22Rv1 (cell line): ENCODE results near the gene PLAAT4.

ENCODE experiments used
- CTCF ChIP-seq: fragments of 450-650 bp; IDR thresholded peaks from 2 replicates; pipeline ENCODE4 v1.5.1; 2017; ENCODE audit warnings: mild to moderate bottlenecking
- ZFX ChIP-seq: fragments of 450-650 bp; IDR thresholded peaks from 2 replicates; pipeline ENCODE4 v1.6.1; 2017; ENCODE audit warnings: antibody characterized with exemption, borderline replicate concordance

GRCh38 chr11:63499874-63500273 lies 36.7 kb upstream of the PLAAT4 start:
- TF ChIP-seq CTCF (no peak), ZFX (no peak)
